ENCODE results near the gene DARS1.

GRCh38 chr2:136021406-136021805 is 36.0 kb upstream of the DARS1 start:
- TF ChIP-seq POLR2A (IDR thresholded peaks at IDR 0.05) (no peak), CTCF (IDR thresholded peaks at IDR 0.05) (no peak)

All from right lobe of liver (tissue), 4 donors.